ENCODE data around the gene OPTC.

DNA sequence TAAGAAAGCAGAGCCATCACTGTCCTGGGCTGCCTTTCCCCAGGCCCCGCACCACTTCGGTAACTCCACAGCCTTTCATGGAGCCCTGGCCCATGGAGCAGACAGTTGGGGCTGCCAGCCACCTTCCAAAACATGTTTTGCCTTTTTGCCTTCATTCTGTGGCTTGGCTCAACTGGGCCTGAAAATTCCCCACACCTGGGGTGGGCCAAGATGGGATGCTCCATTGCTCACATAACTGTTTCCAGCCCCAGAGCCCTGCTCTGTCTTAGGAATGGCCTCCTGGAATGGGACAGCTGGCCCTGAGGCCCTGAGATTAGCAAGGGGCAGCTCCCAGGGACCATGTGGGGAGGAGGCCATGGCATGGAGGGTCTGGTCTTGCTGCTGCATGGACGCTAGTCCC lies 29.2 kb upstream of the OPTC start:
- TF ChIP-seq, protein P1, sequence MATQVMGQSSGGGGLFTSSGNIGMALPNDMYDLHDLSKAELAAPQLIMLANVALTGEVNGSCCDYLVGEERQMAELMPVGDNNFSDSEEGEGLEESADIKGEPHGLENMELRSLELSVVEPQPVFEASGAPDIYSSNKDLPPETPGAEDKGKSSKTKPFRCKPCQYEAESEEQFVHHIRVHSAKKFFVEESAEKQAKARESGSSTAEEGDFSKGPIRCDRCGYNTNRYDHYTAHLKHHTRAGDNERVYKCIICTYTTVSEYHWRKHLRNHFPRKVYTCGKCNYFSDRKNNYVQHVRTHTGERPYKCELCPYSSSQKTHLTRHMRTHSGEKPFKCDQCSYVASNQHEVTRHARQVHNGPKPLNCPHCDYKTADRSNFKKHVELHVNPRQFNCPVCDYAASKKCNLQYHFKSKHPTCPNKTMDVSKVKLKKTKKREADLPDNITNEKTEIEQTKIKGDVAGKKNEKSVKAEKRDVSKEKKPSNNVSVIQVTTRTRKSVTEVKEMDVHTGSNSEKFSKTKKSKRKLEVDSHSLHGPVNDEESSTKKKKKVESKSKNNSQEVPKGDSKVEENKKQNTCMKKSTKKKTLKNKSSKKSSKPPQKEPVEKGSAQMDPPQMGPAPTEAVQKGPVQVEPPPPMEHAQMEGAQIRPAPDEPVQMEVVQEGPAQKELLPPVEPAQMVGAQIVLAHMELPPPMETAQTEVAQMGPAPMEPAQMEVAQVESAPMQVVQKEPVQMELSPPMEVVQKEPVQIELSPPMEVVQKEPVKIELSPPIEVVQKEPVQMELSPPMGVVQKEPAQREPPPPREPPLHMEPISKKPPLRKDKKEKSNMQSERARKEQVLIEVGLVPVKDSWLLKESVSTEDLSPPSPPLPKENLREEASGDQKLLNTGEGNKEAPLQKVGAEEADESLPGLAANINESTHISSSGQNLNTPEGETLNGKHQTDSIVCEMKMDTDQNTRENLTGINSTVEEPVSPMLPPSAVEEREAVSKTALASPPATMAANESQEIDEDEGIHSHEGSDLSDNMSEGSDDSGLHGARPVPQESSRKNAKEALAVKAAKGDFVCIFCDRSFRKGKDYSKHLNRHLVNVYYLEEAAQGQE (IDR thresholded peaks at IDR 0.05), result no peak
- TF ChIP-seq POLR2A (IDR thresholded peaks at IDR 0.05; ENCODE audit: low read length), result no peak
- TF ChIP-seq CTCF (IDR thresholded peaks at IDR 0.05), result no peak
- no peak for TF ChIP-seq ESRRA (IDR thresholded peaks at IDR 0.05; ENCODE audit: borderline replicate concordance, low read length)
- no peak for TF ChIP-seq SREBF2 (IDR thresholded peaks at IDR 0.05)
- no peak for TF ChIP-seq JUN (IDR thresholded peaks at IDR 0.05)
- TF ChIP-seq MAFK (IDR thresholded peaks at IDR 0.05; ENCODE audit: partially characterized antibody), result no peak
- TF ChIP-seq HDAC2 (IDR thresholded peaks at IDR 0.05), result no peak
- TF ChIP-seq FOXS1 (CRISPR knock-in tag; IDR thresholded peaks at IDR 0.05), result no peak
- TF ChIP-seq CHD4 (IDR thresholded peaks at IDR 0.05; ENCODE audit: borderline replicate concordance), result no peak
- TF ChIP-seq POLR2AphosphoS2 (conservative IDR thresholded peaks at IDR 0.05; ENCODE audit: low read length), result no peak

All from A549 (cell line).